LHCN-M2 (cell line): ENCODE data around the gene CUX1. TPM values are rescaled to one million over a fixed set of nuclear protein-coding genes. Genes with fewer than 3 reads are reported as not detected.
A peak's percentile ranks its signal among the peaks of the same experiment; 100 is the strongest.
"Not testable (repeated sequence)": the region's sequence is repeated elsewhere in the genome, so short reads cannot be mapped to it uniquely, and the experiment has no call there.

Source experiments
- DNase-seq: peaks from one replicate; pipeline ENCODE4 v3.0.0-alpha.2; 2012; ENCODE audit warnings: low read depth
- total RNA-seq: library from RNA; depleted of rRNA; stranded (reverse); fragments of >200 nt; gene quantifications from 2 replicates; pipeline ENCODE4 v1.2.3, GENCODE V29; 2014

Gene CUX1
- total RNA-seq, 1 experiment from 2014 or later: 33.3 TPM

- no peak for DNase-seq
These were observed 484.6 kb downstream of the CUX1 start for GRCh38 chr7:102302025-102302424.

- DNase-seq: peak; percentile 99
These were observed 486.4 kb downstream of the CUX1 start for GRCh38 chr7:102303669-102304422.

- DNase-seq: peak; percentile 67
These were observed 487.2 kb downstream of the CUX1 start for GRCh38 chr7:102304668-102305067.

- DNase-seq: no peak
These were observed 488.2 kb downstream of the CUX1 start for GRCh38 chr7:102305414-102306268.

DNA sequence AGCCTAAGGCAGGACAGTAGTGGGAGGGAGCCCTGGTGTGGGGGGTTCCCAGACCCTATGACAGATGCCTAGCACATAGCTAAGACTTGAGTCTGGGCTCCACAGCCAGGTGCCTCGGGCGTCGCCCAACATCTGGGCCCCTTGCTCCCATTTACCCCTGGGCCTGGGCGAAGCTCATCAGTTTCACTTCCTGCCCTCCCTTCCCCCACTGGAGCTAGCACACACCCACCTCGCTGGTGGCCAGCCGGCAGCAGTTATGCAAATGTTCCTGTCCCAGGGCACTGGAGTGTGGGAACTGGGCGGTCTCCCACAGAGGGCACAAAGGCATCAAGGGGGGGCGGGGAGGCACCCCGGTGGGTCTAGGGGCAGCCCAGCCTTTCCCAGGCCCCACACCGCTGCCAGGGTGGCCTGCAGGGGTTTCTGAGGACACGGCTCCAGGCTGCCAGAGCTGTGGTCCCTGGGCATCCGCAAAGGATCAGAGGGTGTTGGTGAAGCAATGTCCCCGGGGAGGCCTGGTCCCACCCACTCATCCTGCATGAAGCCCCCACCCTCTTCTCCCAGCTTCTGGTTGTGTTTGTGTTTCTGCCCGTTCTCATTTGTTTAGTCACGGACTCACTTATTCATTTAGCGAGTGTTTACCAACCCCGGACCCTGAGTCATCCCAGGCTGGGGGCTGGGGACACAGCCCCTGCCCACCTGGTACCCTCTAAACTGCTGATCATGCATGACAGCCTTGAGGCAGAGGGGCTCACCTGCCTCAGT, 489.7 kb downstream of the CUX1 start:
- DNase-seq: peak; percentile 85

GRCh38 chr7:102310414-102310815, 493.0 kb downstream of the CUX1 start:
- no peak for DNase-seq

DNA sequence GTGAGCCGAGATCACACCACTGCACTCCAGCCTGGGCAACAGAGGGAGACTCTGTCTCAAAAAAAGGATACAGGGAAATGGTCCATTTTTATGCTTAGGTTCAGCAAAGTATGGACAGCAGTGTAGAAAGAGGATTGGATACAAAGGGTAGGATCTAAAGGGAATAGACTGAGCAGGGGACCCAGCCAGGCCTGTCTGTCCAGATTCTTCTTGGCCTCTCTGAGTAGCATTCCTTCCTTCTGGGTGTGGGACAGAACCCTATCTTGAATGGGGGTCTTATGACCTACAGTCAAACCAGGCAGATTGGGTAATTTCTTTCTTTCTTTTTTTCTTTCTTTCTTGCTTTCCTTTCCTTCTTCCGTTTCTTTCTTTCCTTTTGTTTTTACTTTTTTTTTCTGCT, 494.9 kb downstream of the CUX1 start:
- no peak for DNase-seq

DNA sequence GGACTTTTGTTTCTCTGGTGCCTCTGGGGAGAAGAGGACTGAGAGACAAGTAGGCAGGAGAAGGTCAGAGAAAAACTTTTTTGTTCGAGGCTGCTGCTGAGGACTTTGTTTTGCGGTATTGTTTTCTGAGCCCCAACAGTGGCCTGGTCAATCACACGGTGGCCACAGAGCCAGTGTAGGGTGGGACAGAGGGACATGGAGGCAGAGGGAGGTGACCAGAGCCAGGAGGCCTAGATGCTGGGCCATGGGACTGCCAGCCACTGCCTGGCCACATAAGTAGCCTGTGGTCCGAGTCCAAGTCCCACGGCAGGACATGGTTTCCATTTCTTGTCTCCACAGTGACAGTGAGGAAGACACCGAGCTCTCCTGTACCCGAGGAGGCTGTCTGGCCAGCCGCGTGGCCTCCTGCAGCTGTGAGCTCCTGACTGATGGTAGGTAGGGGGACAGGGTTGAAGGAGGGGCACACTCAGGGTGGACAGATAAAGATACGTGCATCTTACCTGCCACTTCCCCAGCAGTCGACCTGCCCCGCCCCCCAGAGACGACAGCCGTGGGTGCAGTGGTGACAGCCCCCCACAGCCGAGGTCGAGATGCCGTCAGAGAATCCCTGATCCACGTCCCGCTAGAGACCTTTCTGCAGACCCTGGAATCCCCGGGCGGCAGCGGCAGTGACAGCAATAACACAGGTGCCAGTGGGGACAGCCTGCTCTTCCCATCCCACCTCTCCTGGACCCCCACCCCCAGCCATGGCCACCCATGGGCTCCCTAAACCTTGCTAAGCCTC, 496.8 kb downstream of the CUX1 start:
- no peak for DNase-seq

- no peak for DNase-seq
These were observed 500.0 kb downstream of the CUX1 start for GRCh38 chr7:102317231-102318059.

- no peak for DNase-seq
These were observed 501.1 kb downstream of the CUX1 start for GRCh38 chr7:102318482-102318971.

- no peak for DNase-seq
These were observed 502.2 kb downstream of the CUX1 start for GRCh38 chr7:102319671-102320070.

GRCh38 chr7:102320181-102320580, 502.8 kb downstream of the CUX1 start:
- no peak for DNase-seq

DNA sequence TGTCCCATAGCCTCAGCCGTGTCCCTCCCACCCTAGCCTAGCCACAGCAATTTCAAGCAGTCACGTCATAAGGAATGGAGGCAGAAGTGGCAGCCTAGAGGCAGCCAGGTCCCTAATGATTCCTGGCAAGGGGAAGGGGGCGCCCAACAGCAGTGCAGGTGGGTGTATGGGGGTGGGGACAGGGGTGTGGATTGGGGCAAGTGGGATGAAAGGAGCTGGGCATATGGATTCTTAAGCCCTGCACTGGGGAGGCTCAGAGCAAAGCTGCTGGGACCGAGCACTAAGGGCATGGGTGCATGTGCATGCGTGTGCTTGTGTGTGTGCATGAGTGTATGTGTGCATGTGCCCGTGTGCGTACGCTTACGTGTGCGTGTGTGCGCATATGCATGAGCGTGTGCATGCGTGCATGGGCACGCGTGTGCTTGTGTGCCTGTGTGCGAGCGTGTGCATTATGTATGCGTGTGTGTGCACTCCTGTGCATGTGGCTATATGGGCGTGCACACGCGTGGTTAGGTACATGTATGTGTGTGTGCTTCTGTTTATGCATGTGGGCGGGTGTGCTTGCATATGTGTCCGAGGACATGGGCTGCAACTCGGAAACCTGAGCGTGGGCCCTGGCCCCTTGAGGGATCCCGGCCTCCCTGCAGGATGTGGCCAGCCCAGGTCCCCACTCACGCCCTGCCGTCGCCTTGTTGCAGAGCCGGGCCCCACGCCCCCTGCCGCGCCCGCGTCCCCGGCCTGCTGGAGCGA, 503.4 kb downstream of the CUX1 start:
- DNase-seq: no peak

DNA sequence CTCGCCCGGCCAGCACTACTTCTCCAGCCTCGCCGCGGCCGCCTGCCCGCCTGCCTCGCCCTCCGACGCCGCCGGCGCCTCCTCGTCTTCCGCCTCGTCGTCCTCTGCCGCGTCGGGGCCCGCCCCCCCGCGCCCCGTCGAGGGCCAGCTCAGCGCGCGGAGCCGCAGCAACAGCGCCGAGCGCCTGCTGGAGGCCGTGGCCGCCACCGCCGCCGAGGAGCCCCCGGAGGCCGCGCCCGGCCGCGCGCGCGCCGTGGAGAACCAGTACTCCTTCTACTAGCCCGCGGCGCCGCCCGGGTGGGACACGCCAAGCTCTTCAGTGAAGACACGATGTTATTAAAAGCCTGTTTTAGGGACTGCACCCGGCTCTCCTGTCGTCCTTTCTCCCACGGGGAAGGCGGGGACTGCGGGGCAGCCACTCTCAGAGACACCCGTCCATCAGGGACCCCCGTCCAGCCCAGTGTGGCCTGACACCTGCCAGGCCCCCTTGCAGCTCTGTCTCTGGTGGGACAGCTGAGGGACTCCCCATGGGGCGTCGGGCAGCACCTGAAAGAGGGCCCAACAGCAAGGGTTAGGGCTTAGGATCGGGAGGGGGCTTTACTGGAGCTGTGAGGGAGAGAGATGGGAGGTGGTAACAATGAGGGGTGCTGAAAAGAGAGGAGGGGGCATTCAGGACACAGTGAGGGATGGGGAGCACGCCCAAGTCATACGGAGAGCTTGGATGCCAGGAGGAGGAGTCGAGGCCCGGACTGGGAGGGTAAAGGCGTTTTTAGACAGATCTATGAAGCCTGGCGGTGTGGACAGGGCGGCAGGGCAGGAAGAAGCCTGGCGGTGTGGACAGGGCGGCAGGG, 504.1 kb downstream of the CUX1 start:
- DNase-seq: no peak

GRCh38 chr7:102322202-102322715, 504.8 kb downstream of the CUX1 start:
- DNase-seq: no peak

- no peak for DNase-seq
These were observed 506.4 kb downstream of the CUX1 start for GRCh38 chr7:102323914-102324195.

- not testable (repeated sequence) for DNase-seq
These were observed 507.7 kb downstream of the CUX1 start for GRCh38 chr7:102325106-102325505.

GRCh38 chr7:102326157-102326889, 508.9 kb downstream of the CUX1 start:
- no peak for DNase-seq
